ENCODE measurements around the gene EPHA8.

EPHA8 gene

DNA sequence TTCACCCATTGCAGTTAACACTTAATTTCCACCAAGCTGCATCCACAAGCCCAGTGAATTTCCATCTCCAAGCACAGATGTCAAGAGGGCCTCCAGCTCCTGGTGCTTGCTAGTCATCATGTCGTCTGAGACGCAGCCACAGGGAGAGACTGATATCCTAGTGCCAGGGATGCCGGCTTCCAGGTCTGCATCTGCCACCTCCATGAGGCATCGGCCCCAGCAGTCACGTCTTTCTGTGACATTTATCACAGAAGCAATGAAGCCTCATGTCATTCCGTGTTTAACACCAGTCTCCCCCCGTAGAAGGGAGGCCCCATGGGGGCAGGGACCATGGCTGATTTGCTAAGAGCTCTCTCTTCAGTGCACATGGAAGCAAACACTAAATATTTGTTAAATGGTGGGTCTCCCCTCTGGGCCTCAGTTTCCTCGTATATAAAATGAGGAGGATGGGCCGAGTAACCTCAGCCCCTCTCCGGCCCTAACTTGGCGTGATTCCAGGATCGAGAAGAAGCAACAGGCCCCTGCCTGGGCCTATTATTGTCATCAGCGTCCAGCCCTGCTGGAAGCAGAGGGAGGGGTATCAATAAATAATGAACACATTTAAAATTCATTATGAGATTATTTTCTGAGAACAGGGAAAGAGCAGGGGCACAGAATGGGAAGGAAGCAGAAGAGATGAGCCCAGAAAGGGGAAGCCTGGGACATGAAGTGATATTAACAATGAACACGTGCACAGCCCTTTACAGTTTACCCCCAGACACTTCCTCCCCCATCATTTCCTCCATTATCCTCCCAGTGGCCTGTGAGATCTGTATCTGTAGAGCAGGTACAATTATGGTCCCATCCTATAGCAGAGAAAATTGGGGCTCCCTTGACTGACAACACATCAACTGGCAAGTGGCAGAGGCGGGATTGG is 88.9 kb downstream of the EPHA8 start:
- DNase-seq = no peak

DNA sequence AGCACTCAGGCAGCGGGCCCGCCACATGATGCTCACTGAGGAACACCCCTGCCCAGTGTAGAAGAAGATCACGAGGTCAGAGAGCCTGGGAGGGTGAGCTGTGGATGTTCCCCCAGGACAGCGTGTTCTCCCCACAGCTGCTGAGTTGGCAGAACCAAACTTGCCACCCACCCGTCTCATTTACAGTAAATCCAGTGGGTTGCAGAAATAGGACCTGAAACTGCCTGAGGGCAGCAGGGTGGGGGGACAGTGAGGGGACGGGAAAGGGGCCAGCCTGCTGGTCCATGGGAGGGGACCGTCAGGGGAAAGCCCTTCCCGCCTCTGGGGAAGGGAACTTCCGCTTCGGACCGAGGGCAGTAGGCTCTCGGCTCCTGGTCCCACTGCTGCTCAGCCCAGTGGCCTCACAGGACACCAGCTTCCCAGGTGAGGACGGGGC is 89.6 kb downstream of the EPHA8 start, which contains the start of gene C1QB:
Gene C1QB, plus strand, starts transcription at position 356 of the 436 bp plus-strand sequence. CDS start 6,227 bp downstream, outside the sequence.
- DNase-seq = no peak

All from NCI-H1694 (cell line).